ENCODE measurements around the gene LRRC45. TPM values are rescaled to one million over a fixed set of nuclear protein-coding genes. Genes with fewer than 3 reads are reported as not detected.

Gene LRRC45
- total RNA-seq, 1 experiment from 2014 or later: 40.1 TPM

DNA sequence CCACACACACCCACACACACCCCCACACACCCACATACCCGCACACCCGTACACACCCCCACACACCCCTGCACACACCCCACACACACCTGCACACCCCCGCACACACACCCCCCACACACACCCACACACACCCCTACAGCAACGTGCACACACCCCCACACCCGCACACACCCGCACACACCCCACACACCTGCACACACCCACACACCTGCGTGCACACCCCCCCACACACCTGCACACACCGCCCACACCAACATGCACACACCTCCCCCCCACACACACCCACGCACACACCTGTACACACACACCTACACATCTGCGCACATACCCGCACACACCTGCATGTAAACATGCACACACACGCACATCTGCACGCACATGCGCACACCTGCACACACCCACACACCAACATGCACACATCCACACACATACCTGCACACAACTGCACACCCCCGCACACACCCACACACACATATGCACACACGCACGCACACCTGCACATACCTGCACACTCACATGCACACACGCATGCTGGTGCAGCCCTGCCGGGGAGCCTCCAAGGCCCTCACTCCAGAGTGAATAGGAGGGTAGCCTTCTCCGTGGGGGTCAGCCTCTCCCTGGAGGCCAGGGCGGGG is 38.2 kb upstream of the LRRC45 start:
- H3K9me3 ChIP-seq (ENCODE audit: control insufficient read depth in 1 of 2, insufficient read depth in 1 of 2, low read depth in 1 of 2, low read length in 2 of 2): no peaks in the 10 kb centered on the region
- H3K27me3 ChIP-seq (ENCODE audit: insufficient read depth, low read length): no peaks in the 10 kb centered on the region
- ChIA-PET CTCF (no interaction called here), RAD21 (ENCODE audit: low non-redundant PET in 1 of 2, low total read pairs in 2 of 2, uncharacterized antibody in 2 of 2, unreplicated experiment in 2 of 2) (no interaction called here), POLR2A (no interaction called here)
- H3K79me2 ChIP-seq (ENCODE audit: insufficient read depth, low read length): no peaks in the 10 kb centered on the region
- no TSS peak for BruUV-seq (replicated peaks)
- H3K9ac ChIP-seq (ENCODE audit: low read length): no peak overlapping the region
- TF ChIP-seq CEBPB (IDR thresholded peaks at IDR 0.05; ENCODE audit: low read depth): no peak
- no peak for TF ChIP-seq CBX3 (IDR thresholded peaks at IDR 0.05; ENCODE audit: low read depth)
- no peak for TF ChIP-seq TCF7L2 (IDR thresholded peaks at IDR 0.05; ENCODE audit: borderline replicate concordance, extremely low read depth, insufficient read depth, insufficient read length)
- no peak for TF ChIP-seq SRF (IDR thresholded peaks at IDR 0.05; ENCODE audit: low read depth)
- no peak for TF ChIP-seq ZNF274 (IDR thresholded peaks at IDR 0.05; ENCODE audit: low read depth, low read length)
- no peak for TF ChIP-seq MAX (IDR thresholded peaks at IDR 0.05)
- TF ChIP-seq, protein P1, sequence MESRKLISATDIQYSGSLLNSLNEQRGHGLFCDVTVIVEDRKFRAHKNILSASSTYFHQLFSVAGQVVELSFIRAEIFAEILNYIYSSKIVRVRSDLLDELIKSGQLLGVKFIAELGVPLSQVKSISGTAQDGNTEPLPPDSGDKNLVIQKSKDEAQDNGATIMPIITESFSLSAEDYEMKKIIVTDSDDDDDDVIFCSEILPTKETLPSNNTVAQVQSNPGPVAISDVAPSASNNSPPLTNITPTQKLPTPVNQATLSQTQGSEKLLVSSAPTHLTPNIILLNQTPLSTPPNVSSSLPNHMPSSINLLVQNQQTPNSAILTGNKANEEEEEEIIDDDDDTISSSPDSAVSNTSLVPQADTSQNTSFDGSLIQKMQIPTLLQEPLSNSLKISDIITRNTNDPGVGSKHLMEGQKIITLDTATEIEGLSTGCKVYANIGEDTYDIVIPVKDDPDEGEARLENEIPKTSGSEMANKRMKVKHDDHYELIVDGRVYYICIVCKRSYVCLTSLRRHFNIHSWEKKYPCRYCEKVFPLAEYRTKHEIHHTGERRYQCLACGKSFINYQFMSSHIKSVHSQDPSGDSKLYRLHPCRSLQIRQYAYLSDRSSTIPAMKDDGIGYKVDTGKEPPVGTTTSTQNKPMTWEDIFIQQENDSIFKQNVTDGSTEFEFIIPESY (IDR thresholded peaks at IDR 0.05; ENCODE audit: extremely low read depth, insufficient replicate concordance, low read length): no peak
- TF ChIP-seq, protein P2, sequence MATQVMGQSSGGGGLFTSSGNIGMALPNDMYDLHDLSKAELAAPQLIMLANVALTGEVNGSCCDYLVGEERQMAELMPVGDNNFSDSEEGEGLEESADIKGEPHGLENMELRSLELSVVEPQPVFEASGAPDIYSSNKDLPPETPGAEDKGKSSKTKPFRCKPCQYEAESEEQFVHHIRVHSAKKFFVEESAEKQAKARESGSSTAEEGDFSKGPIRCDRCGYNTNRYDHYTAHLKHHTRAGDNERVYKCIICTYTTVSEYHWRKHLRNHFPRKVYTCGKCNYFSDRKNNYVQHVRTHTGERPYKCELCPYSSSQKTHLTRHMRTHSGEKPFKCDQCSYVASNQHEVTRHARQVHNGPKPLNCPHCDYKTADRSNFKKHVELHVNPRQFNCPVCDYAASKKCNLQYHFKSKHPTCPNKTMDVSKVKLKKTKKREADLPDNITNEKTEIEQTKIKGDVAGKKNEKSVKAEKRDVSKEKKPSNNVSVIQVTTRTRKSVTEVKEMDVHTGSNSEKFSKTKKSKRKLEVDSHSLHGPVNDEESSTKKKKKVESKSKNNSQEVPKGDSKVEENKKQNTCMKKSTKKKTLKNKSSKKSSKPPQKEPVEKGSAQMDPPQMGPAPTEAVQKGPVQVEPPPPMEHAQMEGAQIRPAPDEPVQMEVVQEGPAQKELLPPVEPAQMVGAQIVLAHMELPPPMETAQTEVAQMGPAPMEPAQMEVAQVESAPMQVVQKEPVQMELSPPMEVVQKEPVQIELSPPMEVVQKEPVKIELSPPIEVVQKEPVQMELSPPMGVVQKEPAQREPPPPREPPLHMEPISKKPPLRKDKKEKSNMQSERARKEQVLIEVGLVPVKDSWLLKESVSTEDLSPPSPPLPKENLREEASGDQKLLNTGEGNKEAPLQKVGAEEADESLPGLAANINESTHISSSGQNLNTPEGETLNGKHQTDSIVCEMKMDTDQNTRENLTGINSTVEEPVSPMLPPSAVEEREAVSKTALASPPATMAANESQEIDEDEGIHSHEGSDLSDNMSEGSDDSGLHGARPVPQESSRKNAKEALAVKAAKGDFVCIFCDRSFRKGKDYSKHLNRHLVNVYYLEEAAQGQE (IDR thresholded peaks at IDR 0.05; ENCODE audit: low read depth): no peak
- TF ChIP-seq JUND (IDR thresholded peaks at IDR 0.05): no peak
- TF ChIP-seq EZH2 (IDR thresholded peaks at IDR 0.05): no peak
- no peak for TF ChIP-seq CTCF (IDR thresholded peaks at IDR 0.05 in 2 of 3, conservative IDR thresholded peaks at IDR 0.05 in 1 of 3; ENCODE audit: borderline replicate concordance in 1 of 3, insufficient read depth in 1 of 3, low read depth in 2 of 3, low read length in 2 of 3)
- TF ChIP-seq YY1 (IDR thresholded peaks at IDR 0.05; ENCODE audit: extremely low read depth, insufficient replicate concordance, low read depth, low read length): no peak
- no peak for TF ChIP-seq ATF3 (IDR thresholded peaks at IDR 0.05)
- no peak for TF ChIP-seq EZH2phosphoT487 (IDR thresholded peaks at IDR 0.05; ENCODE audit: borderline replicate concordance)
- no peak for TF ChIP-seq FOSL1 (IDR thresholded peaks at IDR 0.05; ENCODE audit: low read depth)
- TF ChIP-seq POLR2AphosphoS5 (IDR thresholded peaks at IDR 0.05; ENCODE audit: low read depth, low read length): no peak
- no peak for TF ChIP-seq RAD21 (IDR thresholded peaks at IDR 0.05; ENCODE audit: low read depth)
- no peak for TF ChIP-seq SIN3A (IDR thresholded peaks at IDR 0.05; ENCODE audit: low read depth)
- TF ChIP-seq ELF1 (IDR thresholded peaks at IDR 0.05; ENCODE audit: borderline replicate concordance, low read depth): no peak
- no peak overlapping the region for H2AFZ ChIP-seq (ENCODE audit: low read depth, low read length, poor library complexity, severe bottlenecking)
- H4K20me1 ChIP-seq (ENCODE audit: insufficient read depth): no peaks in the 10 kb centered on the region
- no peak overlapping the region for H3K4me3 ChIP-seq (replicated peaks in 1 of 2; ENCODE audit: low read depth in 1 of 2, low read length in 2 of 2)
- intact Hi-C loops (cut with micrococcal nuclease): no loop called here
- peaks cover 13 to 16% of the 10 kb centered on the region in 2 experiments; a peak in 3 of 4 replicates for H3K36me3 ChIP-seq (ENCODE audit: control insufficient read depth in 1 of 2, insufficient read depth in 2 of 2, low read length in 2 of 2)
- DNase-seq (ENCODE audit: low read depth, low spot score): no peak
- no peak for ATAC-seq
- H3K4me1 ChIP-seq (ENCODE audit: control insufficient read depth in 1 of 2, insufficient read depth in 2 of 2, low read length in 2 of 2): peaks cover 0 to 6% of the 10 kb centered on the region in 2 experiments; a peak in 1 of 4 replicates
- H3K4me2 ChIP-seq (ENCODE audit: low read length): no peak overlapping the region
- H3K27ac ChIP-seq (ENCODE audit: low read depth, low read length): no peak overlapping the region
- H3K9me2 ChIP-seq (ENCODE audit: insufficient read depth): no peaks in the 10 kb centered on the region
